ENCODE measurements around the gene DMXL2. TPM values are rescaled to one million over a fixed set of nuclear protein-coding genes. Genes with fewer than 3 reads are reported as not detected.

Gene DMXL2
- polyA plus RNA-seq, 1 of the 3 experiments (the other 2 are of a cell fraction) = 6.4 TPM

DNA sequence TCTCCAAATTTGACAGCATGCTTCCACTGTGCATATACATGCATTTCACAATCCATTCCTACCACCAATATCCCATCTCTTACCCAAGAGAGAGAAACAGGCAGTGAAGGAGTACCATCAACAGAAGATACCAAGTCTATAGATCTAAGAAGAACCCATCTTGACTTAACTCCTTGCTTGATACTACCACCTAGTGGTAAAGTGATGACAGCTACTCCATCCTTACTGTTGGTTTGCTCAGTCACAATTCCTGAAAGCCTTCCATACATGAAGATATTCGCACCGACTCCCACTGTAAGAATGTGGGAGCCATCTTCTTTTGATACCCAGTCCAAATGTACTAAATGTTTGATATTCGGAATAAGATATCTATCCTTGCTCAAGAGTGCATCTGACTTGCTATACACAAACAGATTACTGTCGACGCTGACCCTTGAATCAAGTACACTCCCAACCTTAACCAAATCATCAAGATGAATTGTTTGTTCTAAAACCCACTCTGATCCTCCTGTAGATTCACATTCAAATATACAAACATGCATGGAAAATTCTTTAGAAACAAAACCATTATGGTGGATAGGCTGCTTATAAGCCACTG lies 123.1 kb downstream of the DMXL2 start (continued):
- TF ChIP-seq GATA2 (CRISPR knock-in tag; IDR thresholded peaks at IDR 0.05) (no peak), GABPA (IDR thresholded peaks at IDR 0.05; ENCODE audit: low read depth) (no peak), RAD21 (IDR thresholded peaks at IDR 0.05; ENCODE audit: low read length) (peak; percentile 38; the same call in 1 of the 2 replicates), YY1 (IDR thresholded peaks at IDR 0.05; ENCODE audit: low read depth) (no peak), TAF1 (IDR thresholded peaks at IDR 0.05; ENCODE audit: borderline replicate concordance, low read depth, low read length) (no peak)

DNA sequence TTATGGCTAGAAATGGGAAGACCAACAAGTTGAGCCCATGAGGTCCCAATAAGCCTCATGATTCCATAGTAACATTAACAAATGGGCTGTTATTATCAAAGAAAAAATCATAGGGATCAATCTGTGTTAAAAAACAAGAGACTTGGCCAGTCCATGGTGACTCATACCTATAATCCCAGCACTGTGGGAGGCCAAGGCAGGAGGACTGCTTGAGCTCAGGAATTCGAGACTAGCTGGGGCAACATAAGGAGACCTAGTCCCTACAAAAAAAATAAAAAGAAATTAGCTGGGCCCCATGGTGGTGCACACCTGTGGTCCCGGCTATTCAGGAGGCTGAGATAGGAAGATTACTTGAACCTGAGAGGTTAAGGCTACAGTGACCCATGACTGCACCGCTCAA lies 124.8 kb downstream of the DMXL2 start:
- peaks cover 2 to 8% of the 10 kb centered on the region in 2 experiments for H3K36me3 ChIP-seq (replicated peaks in 1 of 2; ENCODE audit: control insufficient read depth in 1 of 2, insufficient read depth in 2 of 2, low read length in 1 of 2)
- H3K9me2 ChIP-seq = no peaks in the 10 kb centered on the region
- H4K20me1 ChIP-seq (ENCODE audit: insufficient read depth) = peaks cover 6% of the 10 kb centered on the region; the same call in 1 of the 2 replicates
- no peaks in the 10 kb centered on the region for H3K27me3 ChIP-seq (ENCODE audit: insufficient read depth)
- no peaks in the 10 kb centered on the region for H3K79me2 ChIP-seq (ENCODE audit: insufficient read depth)
- H3K4me1 ChIP-seq (ENCODE audit: control insufficient read depth in 1 of 2, insufficient read depth in 2 of 2, low read depth in 1 of 2, low read length in 1 of 2) = peaks cover 0 to 10% of the 10 kb centered on the region in 2 experiments; a peak in 1 of 4 replicates
- H3K4me2 ChIP-seq = no peak overlapping the region
- no peak overlapping the region for H3K4me3 ChIP-seq (ENCODE audit: low read depth in 2 of 2, low read length in 1 of 2)
- POLR2A ChIA-PET = interaction anchor here (0.6 kb wide), 1 partner anchor 269 kb away, joined by 3 read pairs; no protein-coding TSS in a partner anchor
- H3K9me3 ChIP-seq = no peaks in the 10 kb centered on the region
- H2AFZ ChIP-seq (ENCODE audit: low read depth) = no peak overlapping the region
- H3K27ac ChIP-seq (ENCODE audit: low read depth in 2 of 2, low read length in 1 of 2) = no peak overlapping the region
- no peak overlapping the region for H3K9ac ChIP-seq
- no peak for TF ChIP-seq TCF12 (IDR thresholded peaks at IDR 0.05)
- TF ChIP-seq NFIC (IDR thresholded peaks at IDR 0.05; ENCODE audit: borderline replicate concordance) = no peak
- TF ChIP-seq ELF1 (IDR thresholded peaks at IDR 0.05) = no peak
- H3F3A ChIP-seq (replicated peaks; ENCODE audit: insufficient read depth) = peaks cover 14% of the 10 kb centered on the region
- DNase-seq = no peak
- WGBS (ENCODE audit: low lambda C conversion rate) = 99% methylated on average over 3 of the region's 3 CpGs
- CTCF ChIA-PET = no interaction called here

DNA sequence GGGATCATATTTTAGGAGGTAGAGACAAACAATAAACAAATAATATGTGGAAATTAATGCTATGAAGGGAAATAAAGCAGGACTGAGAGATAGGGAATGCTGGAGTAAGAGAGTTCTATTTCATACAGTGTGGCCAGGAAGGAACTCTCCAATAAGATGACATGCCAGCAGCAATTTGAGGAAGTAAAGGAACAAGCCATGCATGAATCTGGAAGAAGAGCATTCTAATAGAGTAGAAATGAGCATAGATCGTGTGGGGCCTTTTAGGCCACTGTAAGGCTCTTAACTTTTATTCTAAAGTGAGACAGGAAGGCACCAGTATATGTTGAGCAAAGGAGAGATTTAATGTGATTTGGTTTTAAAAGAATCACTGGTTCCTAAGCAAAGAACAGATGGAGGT lies 126.3 kb downstream of the DMXL2 start:
- Histone ChIP-seq H3F3A (replicated peaks; ENCODE audit: insufficient read depth) (peaks cover 14% of the 10 kb centered on the region), H3K79me2 (ENCODE audit: insufficient read depth) (no peaks in the 10 kb centered on the region), H3K9ac (no peak overlapping the region), H3K9me3 (no peaks in the 10 kb centered on the region), H3K27me3 (ENCODE audit: insufficient read depth) (no peaks in the 10 kb centered on the region), H4K20me1 (ENCODE audit: insufficient read depth) (peaks cover 6% of the 10 kb centered on the region; the same call in 1 of the 2 replicates), H3K4me1 (ENCODE audit: control insufficient read depth in 1 of 2, insufficient read depth in 2 of 2, low read depth in 1 of 2, low read length in 1 of 2) (peaks cover 0 to 10% of the 10 kb centered on the region in 2 experiments; a peak in 1 of 4 replicates), H3K9me2 (no peaks in the 10 kb centered on the region), H3K4me3 (ENCODE audit: low read depth in 2 of 2, low read length in 1 of 2) (no peak overlapping the region), H2AFZ (ENCODE audit: low read depth) (no peak overlapping the region), H3K36me3 (replicated peaks in 1 of 2; ENCODE audit: control insufficient read depth in 1 of 2, insufficient read depth in 2 of 2, low read length in 1 of 2) (peaks cover 6 to 8% of the 10 kb centered on the region in 2 experiments), H3K27ac (ENCODE audit: low read depth in 2 of 2, low read length in 1 of 2) (no peak overlapping the region), H3K4me2 (no peak overlapping the region)
- TF ChIP-seq SMC3 (IDR thresholded peaks at IDR 0.05; ENCODE audit: low read depth, low read length) = no peak
- TF ChIP-seq TCF12 (IDR thresholded peaks at IDR 0.05) = no peak
- TF ChIP-seq TAF1 (IDR thresholded peaks at IDR 0.05; ENCODE audit: borderline replicate concordance, low read depth, low read length) = no peak
- TF ChIP-seq, protein P1, sequence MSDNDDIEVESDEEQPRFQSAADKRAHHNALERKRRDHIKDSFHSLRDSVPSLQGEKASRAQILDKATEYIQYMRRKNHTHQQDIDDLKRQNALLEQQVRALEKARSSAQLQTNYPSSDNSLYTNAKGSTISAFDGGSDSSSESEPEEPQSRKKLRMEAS (IDR thresholded peaks at IDR 0.05; ENCODE audit: low read depth) = no peak
- WGBS (ENCODE audit: low lambda C conversion rate) = 85% methylated on average over 1 of the region's 1 CpG
- POLR2A ChIA-PET = no interaction called here
- DNase-seq = no peak
- CTCF ChIA-PET = no interaction called here

All from SK-N-SH (cell line).